Measurements from ENCODE around the gene GAGE13.
"Not testable (repeated sequence)": the region's sequence is repeated elsewhere in the genome, so short reads cannot be mapped to it uniquely, and the experiment has no call there.

GAGE13 gene

GRCh38 chrX:49303346-49303745 is 28.0 kb upstream of the GAGE13 start, which contains the start of gene GAGE10:
Gene GAGE10 (plus strand): TSS chrX:49303646. CDS start chrX:49304860, 1,214 bp downstream.
- Histone ChIP-seq H3K36me3 (ENCODE audit: control insufficient read depth, low read depth, low read length) (no peaks in the 10 kb centered on the region), H3K27me3 (ENCODE audit: control insufficient read depth, insufficient read depth, low read length) (no peaks in the 10 kb centered on the region), H3K9ac (ENCODE audit: low read length) (no peak within 1 kb of the TSS), H3K4me1 (ENCODE audit: control insufficient read depth, low read depth, low read length) (no peaks in the 10 kb centered on the region), H3K4me3 (ENCODE audit: low read length) (no peak within 1 kb of the TSS), H3K27ac (ENCODE audit: low read length) (no peak within 1 kb of the TSS), H3K9me3 (ENCODE audit: control insufficient read depth, low read depth, low read length) (peaks cover 9% of the 10 kb centered on the region)

DNA sequence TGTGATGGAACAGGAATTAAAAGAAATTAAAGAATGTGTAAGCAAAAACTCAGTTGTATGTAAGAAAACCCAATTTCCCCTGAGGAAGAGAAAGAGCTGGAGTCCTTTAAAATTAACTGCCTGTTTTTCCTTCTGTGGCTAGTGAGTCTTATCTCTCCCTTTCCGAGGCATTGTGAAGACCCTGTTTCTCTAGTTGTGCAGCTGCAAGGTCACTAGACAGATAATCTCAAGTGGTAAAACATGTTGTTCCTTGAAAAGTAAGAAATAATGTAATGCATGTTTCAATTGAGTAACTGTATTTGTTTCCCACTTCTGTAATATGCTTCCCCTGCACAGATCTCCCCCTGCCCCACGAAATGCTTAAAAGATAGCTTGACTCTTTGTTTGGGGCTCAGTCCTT is 23.6 kb upstream of the GAGE13 start:
- not testable (repeated sequence) for H3K27me3 ChIP-seq (ENCODE audit: control insufficient read depth, insufficient read depth, low read length); H3K4me3 ChIP-seq (ENCODE audit: low read length); H3K9ac ChIP-seq (ENCODE audit: low read length); H3K27ac ChIP-seq (ENCODE audit: low read length); H3K36me3 ChIP-seq (ENCODE audit: control insufficient read depth, low read depth, low read length); H3K9me3 ChIP-seq (ENCODE audit: control insufficient read depth, low read depth, low read length)
- peaks cover 18% of the 10 kb centered on the region for H3K4me1 ChIP-seq (ENCODE audit: control insufficient read depth, low read depth, low read length)

DNA sequence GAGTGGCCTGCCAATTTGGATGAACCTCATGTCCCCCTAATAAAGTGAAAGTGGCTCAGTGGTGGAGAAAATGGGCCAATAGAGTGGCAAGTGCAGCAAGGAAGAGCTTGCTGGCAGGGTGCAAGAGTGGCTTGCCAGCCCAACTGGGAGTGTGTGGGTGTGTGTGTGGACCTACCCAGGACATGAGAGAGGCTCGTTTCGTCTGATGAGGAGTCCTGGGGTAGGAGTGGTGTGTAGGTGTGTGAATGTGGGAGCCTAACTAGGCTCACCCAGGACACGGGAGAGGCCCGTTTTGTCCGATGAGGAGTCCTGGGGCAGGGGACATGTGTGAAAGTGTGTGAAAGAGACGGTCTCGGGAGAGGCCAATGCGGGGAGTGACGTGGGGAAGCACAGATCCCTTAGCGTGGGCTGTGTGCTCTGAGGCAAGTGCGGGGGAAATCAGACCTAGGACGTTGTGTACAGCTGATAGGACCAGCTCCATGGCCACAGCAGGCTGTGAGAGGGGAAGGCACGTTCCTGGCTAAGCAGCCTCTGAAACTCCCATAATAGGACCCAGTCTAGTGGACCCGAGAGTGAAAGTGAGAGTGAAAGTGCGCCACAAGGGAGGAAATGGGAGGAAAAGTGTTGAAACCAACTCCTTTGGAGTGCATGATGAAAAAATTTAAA is 22.6 kb upstream of the GAGE13 start:
- H3K9me3 ChIP-seq (ENCODE audit: control insufficient read depth, low read depth, low read length): peaks cover 9% of the 10 kb centered on the region
- H3K9ac ChIP-seq (ENCODE audit: low read length): peak overlapping the region; percentile 68
- peak overlapping the region; percentile 80 for H3K27ac ChIP-seq (ENCODE audit: low read length)
- H3K36me3 ChIP-seq (ENCODE audit: control insufficient read depth, low read depth, low read length): no peaks in the 10 kb centered on the region
- H3K4me3 ChIP-seq (ENCODE audit: low read length): peak overlapping the region; percentile 51
- H3K4me1 ChIP-seq (ENCODE audit: control insufficient read depth, low read depth, low read length): peaks cover 18% of the 10 kb centered on the region
- H3K27me3 ChIP-seq (ENCODE audit: control insufficient read depth, insufficient read depth, low read length): no peaks in the 10 kb centered on the region

GRCh38 chrX:49309401-49309981 is 21.9 kb upstream of the GAGE13 start:
- H3K4me1 ChIP-seq (ENCODE audit: control insufficient read depth, low read depth, low read length): peaks cover 18% of the 10 kb centered on the region
- H3K27ac ChIP-seq (ENCODE audit: low read length): peak overlapping the region; percentile 80
- peak overlapping the region; percentile 68 for H3K9ac ChIP-seq (ENCODE audit: low read length)
- peak overlapping the region; percentile 51 for H3K4me3 ChIP-seq (ENCODE audit: low read length)
- no peaks in the 10 kb centered on the region for H3K36me3 ChIP-seq (ENCODE audit: control insufficient read depth, low read depth, low read length)
- H3K9me3 ChIP-seq (ENCODE audit: control insufficient read depth, low read depth, low read length): peaks cover 9% of the 10 kb centered on the region
- no peaks in the 10 kb centered on the region for H3K27me3 ChIP-seq (ENCODE audit: control insufficient read depth, insufficient read depth, low read length)

- H3K9me3 ChIP-seq (ENCODE audit: control insufficient read depth, low read depth, low read length): peaks cover 9% of the 10 kb centered on the region
- H3K9ac ChIP-seq (ENCODE audit: low read length): peak overlapping the region; percentile 68
- H3K4me3 ChIP-seq (ENCODE audit: low read length): peak overlapping the region; percentile 51
- no peaks in the 10 kb centered on the region for H3K27me3 ChIP-seq (ENCODE audit: control insufficient read depth, insufficient read depth, low read length)
- peaks cover 18% of the 10 kb centered on the region for H3K4me1 ChIP-seq (ENCODE audit: control insufficient read depth, low read depth, low read length)
- H3K36me3 ChIP-seq (ENCODE audit: control insufficient read depth, low read depth, low read length): no peaks in the 10 kb centered on the region
- H3K27ac ChIP-seq (ENCODE audit: low read length): no peak overlapping the region
Observed at GRCh38 chrX:49310371-49310770, 21.0 kb upstream of the GAGE13 start.

GRCh38 chrX:49312176-49312575 is 19.2 kb upstream of the GAGE13 start:
- peaks cover 4% of the 10 kb centered on the region for H3K9me3 ChIP-seq (ENCODE audit: control insufficient read depth, low read depth, low read length)
- no peak overlapping the region for H3K4me3 ChIP-seq (ENCODE audit: low read length)
- no peak overlapping the region for H3K27ac ChIP-seq (ENCODE audit: low read length)
- H3K36me3 ChIP-seq (ENCODE audit: control insufficient read depth, low read depth, low read length): no peaks in the 10 kb centered on the region
- H3K27me3 ChIP-seq (ENCODE audit: control insufficient read depth, insufficient read depth, low read length): no peaks in the 10 kb centered on the region
- peaks cover 18% of the 10 kb centered on the region for H3K4me1 ChIP-seq (ENCODE audit: control insufficient read depth, low read depth, low read length)
- no peak overlapping the region for H3K9ac ChIP-seq (ENCODE audit: low read length)

DNA sequence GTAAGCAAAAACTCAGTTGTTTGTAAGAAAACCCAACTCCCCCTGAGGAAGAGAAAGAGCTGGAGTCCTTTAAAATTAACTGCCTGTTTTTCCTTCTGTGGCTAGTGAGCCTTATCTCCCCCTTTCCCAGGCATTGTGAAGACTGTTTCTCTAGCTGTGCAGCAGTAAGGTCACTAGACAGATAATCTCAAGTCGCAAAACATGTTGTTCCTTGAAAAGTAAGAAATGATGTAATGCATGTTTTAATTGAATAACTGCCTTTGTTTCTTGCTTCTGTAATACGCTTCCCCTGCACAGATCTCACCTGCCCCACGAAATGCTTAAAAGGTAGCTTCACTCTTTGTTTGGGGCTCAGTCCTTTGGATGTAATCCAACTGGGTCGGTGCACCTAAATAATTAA is 15.3 kb upstream of the GAGE13 start:
- H3K36me3 ChIP-seq (ENCODE audit: control insufficient read depth, low read depth, low read length): no peaks in the 10 kb centered on the region
- peaks cover 4% of the 10 kb centered on the region for H3K9me3 ChIP-seq (ENCODE audit: control insufficient read depth, low read depth, low read length)
- H3K4me1 ChIP-seq (ENCODE audit: control insufficient read depth, low read depth, low read length): no peaks in the 10 kb centered on the region
- H3K4me3 ChIP-seq (ENCODE audit: low read length): no peak overlapping the region
- no peaks in the 10 kb centered on the region for H3K27me3 ChIP-seq (ENCODE audit: control insufficient read depth, insufficient read depth, low read length)
- H3K27ac ChIP-seq (ENCODE audit: low read length): no peak overlapping the region
- H3K9ac ChIP-seq (ENCODE audit: low read length): no peak overlapping the region

- H3K27ac ChIP-seq (ENCODE audit: low read length); H3K9ac ChIP-seq (ENCODE audit: low read length); H3K9me3 ChIP-seq (ENCODE audit: control insufficient read depth, low read depth, low read length); H3K4me3 ChIP-seq (ENCODE audit: low read length); H3K4me1 ChIP-seq (ENCODE audit: control insufficient read depth, low read depth, low read length); H3K27me3 ChIP-seq (ENCODE audit: control insufficient read depth, insufficient read depth, low read length); H3K36me3 ChIP-seq (ENCODE audit: control insufficient read depth, low read depth, low read length): not testable (repeated sequence)
Observed at GRCh38 chrX:49321737-49322136, 9.6 kb upstream of the GAGE13 start, which contains the start of gene GAGE12J. Gene GAGE12J (plus strand): TSS chrX:49322037. CDS start chrX:49323194, 1,157 bp downstream.

GRCh38 chrX:49322266-49322665 is 9.1 kb upstream of the GAGE13 start:
- not testable (repeated sequence) for H3K36me3 ChIP-seq (ENCODE audit: control insufficient read depth, low read depth, low read length); H3K4me1 ChIP-seq (ENCODE audit: control insufficient read depth, low read depth, low read length); H3K9ac ChIP-seq (ENCODE audit: low read length); H3K4me3 ChIP-seq (ENCODE audit: low read length); H3K27me3 ChIP-seq (ENCODE audit: control insufficient read depth, insufficient read depth, low read length); H3K27ac ChIP-seq (ENCODE audit: low read length); H3K9me3 ChIP-seq (ENCODE audit: control insufficient read depth, low read depth, low read length)

GRCh38 chrX:49323735-49324134 is 7.6 kb upstream of the GAGE13 start:
- not testable (repeated sequence) for H3K9ac ChIP-seq (ENCODE audit: low read length); H3K36me3 ChIP-seq (ENCODE audit: control insufficient read depth, low read depth, low read length); H3K4me1 ChIP-seq (ENCODE audit: control insufficient read depth, low read depth, low read length); H3K27me3 ChIP-seq (ENCODE audit: control insufficient read depth, insufficient read depth, low read length); H3K4me3 ChIP-seq (ENCODE audit: low read length); H3K27ac ChIP-seq (ENCODE audit: low read length); H3K9me3 ChIP-seq (ENCODE audit: control insufficient read depth, low read depth, low read length)

GRCh38 chrX:49330421-49330820 is 961 bp upstream of the GAGE13 start:
- H3K27me3 ChIP-seq (ENCODE audit: control insufficient read depth, insufficient read depth, low read length); H3K36me3 ChIP-seq (ENCODE audit: control insufficient read depth, low read depth, low read length): not testable (repeated sequence)

DNA sequence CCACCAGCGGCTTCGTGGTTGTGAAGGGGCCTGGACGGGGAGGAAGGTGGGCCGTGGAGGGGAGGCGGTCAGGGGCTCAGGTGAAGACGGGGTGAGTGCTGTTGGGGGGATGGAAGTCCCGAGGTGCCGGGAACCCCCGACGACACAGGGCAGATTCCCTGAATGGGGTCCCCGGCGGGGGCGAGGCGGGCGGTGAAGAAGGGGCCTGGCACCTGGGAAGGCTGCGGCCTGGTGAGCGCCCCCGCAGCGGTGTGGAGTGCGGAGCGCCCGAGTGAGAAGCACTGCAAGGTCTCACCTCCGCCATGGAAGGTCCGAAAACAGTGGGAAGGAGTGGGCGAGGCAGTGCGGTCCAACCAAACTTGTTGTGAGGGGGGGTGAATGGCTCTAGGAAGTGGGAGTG is 459 bp downstream of the GAGE13 start:
- not testable (repeated sequence) for H3K4me3 ChIP-seq (ENCODE audit: low read length); H3K9ac ChIP-seq (ENCODE audit: low read length); H3K36me3 ChIP-seq (ENCODE audit: control insufficient read depth, low read depth, low read length); H3K27ac ChIP-seq (ENCODE audit: low read length); H3K4me1 ChIP-seq (ENCODE audit: control insufficient read depth, low read depth, low read length); H3K9me3 ChIP-seq (ENCODE audit: control insufficient read depth, low read depth, low read length); H3K27me3 ChIP-seq (ENCODE audit: control insufficient read depth, insufficient read depth, low read length)

More at GRCh38 chrX:49330421-49330820, 961 bp upstream of the GAGE13 start:
- H3K27ac ChIP-seq (ENCODE audit: low read length); H3K4me3 ChIP-seq (ENCODE audit: low read length); H3K9me3 ChIP-seq (ENCODE audit: control insufficient read depth, low read depth, low read length); H3K4me1 ChIP-seq (ENCODE audit: control insufficient read depth, low read depth, low read length); H3K9ac ChIP-seq (ENCODE audit: low read length): not testable (repeated sequence)

Measured in iPS-18a (cell line).